Fibroblast of skin of right biceps (primary cell): ENCODE data around the gene SEPHS1.
A peak's percentile ranks its signal among the peaks of the same experiment; 100 is the strongest.
"Not testable (repeated sequence)": the region's sequence is repeated elsewhere in the genome, so short reads cannot be mapped to it uniquely, and the experiment has no call there.

ENCODE experiments used
- DNase-seq: peaks from one replicate; pipeline ENCODE4 v3.0.0-alpha.2; 2013

The SEPHS1 gene

GRCh38 chr10:13356392-13356791, 8.3 kb upstream of the SEPHS1 start:
- DNase-seq, result no peak

DNA sequence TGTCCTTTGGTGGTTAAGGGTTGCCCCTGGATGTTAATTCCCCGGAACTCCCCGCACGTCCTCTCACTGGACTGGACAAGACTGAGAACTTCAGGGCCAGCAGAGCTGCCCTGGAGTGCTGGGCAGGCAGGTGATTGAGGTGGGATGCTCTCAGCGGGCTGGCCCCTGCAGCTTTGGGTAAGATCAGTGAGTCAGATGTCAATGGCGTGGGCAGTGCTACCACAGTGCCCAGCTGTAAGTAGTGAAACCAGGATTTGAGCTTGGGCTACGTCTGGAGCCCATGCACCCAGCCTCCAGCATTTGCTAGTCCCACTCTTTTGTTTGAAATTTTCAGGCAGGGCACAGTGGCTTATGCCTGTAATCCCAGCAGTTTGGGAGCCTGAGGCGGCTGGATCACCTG, 6.7 kb upstream of the SEPHS1 start:
- no peak for DNase-seq

GRCh38 chr10:13352519-13352918, 4.4 kb upstream of the SEPHS1 start:
- DNase-seq, result no peak

GRCh38 chr10:13351340-13351915, 3.3 kb upstream of the SEPHS1 start:
- no peak for DNase-seq

- peak; percentile 57 for DNase-seq
Measured at GRCh38 chr10:13349463-13350274, 1.6 kb upstream of the SEPHS1 start.

- peak; percentile 84 for DNase-seq
Measured at GRCh38 chr10:13347500-13348156, 465 bp downstream of the SEPHS1 start.

GRCh38 chr10:13347043-13347499, 1.0 kb downstream of the SEPHS1 start:
- peak; percentile 6 for DNase-seq

GRCh38 chr10:13346283-13347042, 1.6 kb downstream of the SEPHS1 start:
- DNase-seq, result peak; percentile 87

- no peak for DNase-seq
Measured at GRCh38 chr10:13340626-13341376, 7.3 kb downstream of the SEPHS1 start.

GRCh38 chr10:13340068-13340467, 8.0 kb downstream of the SEPHS1 start:
- DNase-seq, result no peak

DNA sequence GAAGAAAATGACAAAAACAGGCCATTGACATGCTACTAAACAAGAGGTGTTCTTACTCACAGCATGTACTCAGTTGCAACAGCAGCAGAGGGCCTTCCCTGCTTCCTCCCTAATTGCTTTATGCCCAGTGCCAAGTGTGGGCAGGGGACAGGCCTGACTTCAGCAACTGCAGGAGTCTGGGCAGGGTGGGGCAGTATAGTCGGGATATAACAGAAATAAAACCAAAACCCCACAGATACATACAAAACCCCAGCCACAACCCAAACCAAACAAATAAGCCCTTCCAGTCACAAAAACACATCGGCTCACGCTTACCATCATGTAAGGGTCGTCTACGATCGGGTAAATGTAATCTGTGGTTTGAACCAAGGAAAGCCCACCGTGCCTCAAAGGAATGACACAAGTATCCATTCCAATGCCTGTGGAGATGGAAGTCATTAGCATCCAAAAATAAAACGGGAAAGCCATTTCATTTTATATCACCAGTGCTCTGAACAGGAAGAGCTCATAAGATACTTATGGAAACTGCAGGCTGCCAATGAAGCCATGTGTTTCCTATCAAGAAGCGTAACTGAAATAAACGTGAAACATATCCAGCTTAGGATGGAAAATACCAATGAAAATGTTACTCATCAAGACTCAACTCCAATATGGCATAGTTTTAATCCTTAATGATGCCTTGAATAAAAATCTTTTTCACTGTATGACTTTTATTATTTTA, 9.5 kb downstream of the SEPHS1 start:
- DNase-seq, result peak; percentile 88

DNA sequence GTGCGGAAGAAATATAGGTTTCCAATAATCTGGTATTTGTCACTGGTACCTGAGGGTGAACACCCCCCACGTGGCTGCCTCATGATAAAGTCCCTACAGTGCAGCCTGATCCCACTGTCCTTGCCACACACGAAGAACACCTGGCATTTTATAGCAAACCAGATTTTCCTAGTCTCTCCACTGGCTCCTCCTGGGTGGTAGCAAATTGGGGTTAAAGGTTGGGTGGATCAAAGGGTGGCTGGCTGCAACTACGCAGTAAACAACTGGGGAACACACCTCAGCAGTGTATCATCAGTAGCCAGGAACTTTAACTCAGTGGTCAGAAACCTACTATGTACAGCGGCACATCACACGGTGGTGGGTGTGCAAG, 10.3 kb downstream of the SEPHS1 start:
- no peak for DNase-seq

- DNase-seq, result no peak
Measured at GRCh38 chr10:13337128-13337826, 10.8 kb downstream of the SEPHS1 start.

- no peak for DNase-seq
Measured at GRCh38 chr10:13335881-13336280, 12.2 kb downstream of the SEPHS1 start.

- DNase-seq, result no peak
Measured at GRCh38 chr10:13334556-13334955, 13.5 kb downstream of the SEPHS1 start.

DNA sequence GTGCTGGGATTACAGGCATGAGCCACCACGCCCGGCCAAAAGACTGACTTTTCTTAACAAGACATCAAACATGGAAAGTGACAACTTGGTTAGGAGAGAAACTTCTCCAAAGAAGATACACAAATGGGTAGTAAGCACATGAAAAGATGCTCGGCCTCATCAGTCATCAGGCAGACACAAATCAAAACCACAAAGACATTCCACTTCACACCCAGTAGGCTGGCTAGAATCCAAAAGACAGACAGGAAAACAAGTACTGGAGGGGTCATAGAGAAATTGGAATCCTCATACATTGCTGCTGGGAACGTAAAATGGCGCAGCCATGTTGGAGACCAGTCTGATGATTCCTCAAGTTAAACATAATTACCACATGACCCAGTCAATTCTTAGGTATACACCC, 16.4 kb downstream of the SEPHS1 start:
- DNase-seq, result peak; percentile 53

DNA sequence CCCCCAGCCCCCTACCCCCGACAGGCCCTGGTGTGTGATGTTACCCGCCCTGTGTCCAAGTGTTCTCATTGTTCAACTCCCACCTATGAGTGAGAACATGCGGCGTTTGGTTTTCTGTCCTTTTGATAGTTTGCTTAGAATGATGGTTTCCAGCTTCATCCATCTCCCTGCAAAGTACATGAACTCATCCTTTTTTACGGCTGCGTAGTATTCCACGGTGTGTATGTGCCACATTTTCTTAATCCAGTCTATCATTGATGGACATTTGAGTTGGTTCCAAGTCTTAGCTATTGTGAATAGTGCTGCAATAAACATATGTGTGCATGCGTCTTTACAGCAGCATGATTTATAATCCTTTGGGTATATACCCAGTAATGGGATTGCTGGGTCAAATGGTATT, 17.1 kb downstream of the SEPHS1 start:
- DNase-seq, result not testable (repeated sequence)

DNA sequence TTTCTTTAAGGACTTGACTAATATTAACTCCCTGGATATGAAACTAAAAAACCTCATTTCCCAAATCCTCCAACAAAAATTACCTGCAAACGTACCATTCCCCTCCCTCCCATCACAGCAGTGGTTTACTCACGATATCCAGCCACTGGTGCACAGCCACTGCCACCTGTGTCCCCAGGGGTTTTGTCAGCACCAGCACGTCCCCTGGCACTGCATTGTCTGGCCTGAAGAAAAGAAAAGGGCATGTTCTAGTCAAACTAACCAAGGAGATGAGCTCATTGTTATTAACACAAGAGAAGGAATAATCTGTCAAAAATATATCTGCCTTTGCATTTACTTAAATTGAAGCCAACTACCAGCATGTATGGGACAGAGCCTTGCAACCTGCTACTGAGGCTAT, 18.5 kb downstream of the SEPHS1 start:
- no peak for DNase-seq

DNA sequence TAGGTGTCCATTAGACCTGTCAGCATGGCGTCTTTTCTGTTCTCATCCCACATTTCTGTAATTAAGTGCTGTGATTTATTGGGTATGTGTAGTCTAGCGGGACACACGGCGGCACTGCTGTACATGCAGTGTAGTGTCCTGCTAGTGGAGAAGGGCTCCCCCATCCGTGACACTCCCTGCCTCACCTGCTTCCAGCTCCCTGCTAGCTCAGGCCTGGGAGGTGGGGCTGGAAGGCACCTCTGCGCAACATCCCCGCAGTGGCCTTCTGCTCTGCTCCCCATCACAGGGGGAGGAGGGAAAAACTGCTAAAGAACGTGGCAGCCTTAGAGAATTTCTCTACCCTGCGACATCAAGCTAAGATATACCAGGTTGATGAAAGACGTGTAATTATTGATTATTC, 19.5 kb downstream of the SEPHS1 start:
- DNase-seq, result no peak

DNA sequence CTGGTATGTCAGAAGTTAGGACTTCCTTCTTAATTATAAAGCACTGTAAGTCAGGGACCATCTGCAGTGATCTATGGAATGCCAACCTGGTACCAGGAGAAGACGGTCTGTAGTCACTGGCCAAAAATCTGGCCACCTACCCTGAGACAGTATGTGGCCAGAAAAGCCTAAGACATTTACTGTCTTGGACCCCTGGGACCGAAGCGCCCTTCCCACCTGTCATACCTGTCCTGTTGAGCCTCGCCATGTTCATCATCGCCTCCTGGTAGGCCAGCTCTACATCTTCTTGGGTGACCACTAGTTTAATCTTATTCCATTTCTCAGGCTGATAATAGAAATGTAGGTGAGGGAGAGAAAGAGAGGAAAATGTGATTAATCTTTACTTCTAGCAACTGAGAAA, 20.0 kb downstream of the SEPHS1 start:
- DNase-seq, result no peak

- DNase-seq, result no peak
Measured at GRCh38 chr10:13327534-13327933, 20.6 kb downstream of the SEPHS1 start.
